ENCODE data around the gene MED25. TPM values are rescaled to one million over a fixed set of nuclear protein-coding genes. Genes with fewer than 3 reads are reported as not detected.

Gene MED25
- total RNA-seq, 2 donors from 2014 or later: 52.6 to 52.8 TPM

GRCh38 chr19:49861541-49862378 lies 43.7 kb downstream of the MED25 start:
- no peak for ATAC-seq
- intact Hi-C loops (cut with DNase I, micrococcal nuclease): no loop called here
- peak in 1 of 2 donors; percentile 13 for DNase-seq

DNA sequence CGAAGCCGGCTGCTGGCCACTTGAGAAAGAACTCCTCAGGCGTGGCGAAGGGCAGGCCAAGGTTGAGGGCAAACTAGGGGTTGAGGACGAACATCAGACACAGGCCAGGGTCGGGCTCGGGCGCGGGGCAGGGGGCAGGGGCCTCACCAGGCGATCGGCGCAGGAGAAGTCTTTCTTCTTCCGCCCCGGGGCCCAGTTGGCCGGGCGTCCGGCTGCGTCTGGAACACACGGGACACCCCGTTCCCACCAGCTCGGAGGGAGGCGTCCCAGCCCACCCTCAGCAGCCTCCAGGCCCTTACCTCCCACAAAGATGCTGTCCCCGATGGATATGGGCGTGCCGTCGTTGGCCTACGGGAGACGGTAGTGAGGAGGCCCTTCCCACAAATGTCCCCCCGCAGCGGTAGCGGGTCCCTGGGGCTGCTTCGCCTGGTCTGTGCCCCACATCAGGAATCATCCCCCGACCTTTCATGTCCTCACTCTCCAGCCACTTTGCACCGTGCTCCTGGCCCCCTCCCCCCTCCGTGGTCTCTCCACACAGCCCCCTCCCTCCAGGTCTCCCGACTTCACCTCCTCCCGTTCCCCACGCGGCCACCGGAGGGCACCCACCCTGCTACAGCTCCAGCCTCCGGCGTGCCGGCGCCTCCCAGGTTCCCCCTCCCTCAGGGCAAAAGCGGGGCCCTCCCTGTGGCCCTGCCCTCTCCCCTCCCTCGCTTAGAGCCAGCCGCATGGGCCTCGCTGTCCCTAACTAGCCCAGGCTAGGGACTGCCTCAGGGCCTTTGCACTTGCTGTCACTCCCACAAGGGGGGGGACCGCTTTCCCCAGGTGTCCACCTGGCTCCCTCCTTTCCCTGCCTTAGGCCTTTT lies 44.5 kb downstream of the MED25 start:
- peak; percentile 26 to 27 for DNase-seq
- no peak for ATAC-seq
- intact Hi-C loops (cut with DNase I, micrococcal nuclease): no loop called here

GRCh38 chr19:49863254-49863934 lies 45.3 kb downstream of the MED25 start:
- intact Hi-C loops (cut with DNase I, micrococcal nuclease): no loop called here
- DNase-seq (peak in 1 of 2 donors; percentile 13), ATAC-seq (no peak)

DNA sequence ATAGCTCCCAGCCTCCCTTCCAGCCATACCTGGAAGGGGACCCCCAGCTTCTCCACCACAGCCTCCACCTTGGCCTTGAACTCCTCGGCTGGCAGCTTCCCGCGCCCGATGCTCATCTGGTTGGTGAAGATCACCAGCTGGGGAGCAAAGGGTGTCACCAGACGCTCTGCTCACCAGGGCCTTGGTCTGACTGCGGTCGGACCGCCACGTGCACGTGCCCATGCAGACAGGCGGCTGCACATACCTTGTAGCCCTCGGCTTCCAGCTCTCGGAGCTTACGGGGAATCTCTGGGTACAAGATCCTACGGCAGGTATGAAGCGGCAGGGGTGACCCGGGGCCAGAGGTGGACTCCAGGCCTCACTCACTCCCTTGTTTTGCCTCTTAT lies 45.8 kb downstream of the MED25 start:
- intact Hi-C loops (cut with DNase I, micrococcal nuclease): no loop called here
- no peak for ATAC-seq

GRCh38 chr19:49864890-49865289 lies 46.8 kb downstream of the MED25 start:
- intact Hi-C loops (cut with DNase I, micrococcal nuclease): no loop called here
- ATAC-seq: no peak

More for the DNA sequence above, 45.8 kb downstream of the MED25 start:
- peak; percentile 7 to 23 for DNase-seq

GRCh38 chr19:49866933-49867782 lies 49.1 kb downstream of the MED25 start, which contains the start of gene PNKP:
Gene PNKP, minus strand, starts transcription at chr19:49867576. Its CDS starts 372 bp downstream, at chr19:49867204.
- intact Hi-C loops (cut with DNase I, micrococcal nuclease): no loop called here

More at GRCh38 chr19:49864890-49865289, 46.8 kb downstream of the MED25 start:
- no peak for DNase-seq

DNA sequence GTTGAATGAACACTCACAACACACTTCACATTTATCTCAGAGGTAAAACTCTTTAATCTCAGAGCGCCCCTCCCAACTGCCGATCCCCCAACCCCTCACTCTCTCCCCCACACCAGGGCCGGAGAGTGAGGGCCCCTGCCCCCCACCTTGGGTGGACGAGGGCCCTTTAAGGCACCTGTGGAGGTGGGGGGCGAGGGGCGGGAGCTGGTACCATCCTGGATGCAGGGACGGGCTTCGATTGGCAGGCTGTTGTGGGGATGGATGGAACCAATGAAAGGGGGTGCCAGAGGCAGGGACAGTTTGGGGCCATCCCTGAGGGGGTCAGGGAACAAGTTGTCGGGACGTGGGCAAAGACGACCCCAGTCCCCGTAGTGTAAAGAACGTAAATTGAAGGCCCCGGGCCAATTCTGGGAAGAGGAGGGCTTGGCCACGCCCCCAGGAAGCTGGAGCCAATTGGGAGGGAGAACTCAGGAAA lies 51.0 kb downstream of the MED25 start:
- intact Hi-C loops (cut with DNase I, micrococcal nuclease): no loop called here
- ATAC-seq (peak; percentile 6), DNase-seq (peak in 1 of 2 donors; percentile 93)

More at GRCh38 chr19:49866933-49867782, 49.1 kb downstream of the MED25 start, which contains the start of gene PNKP:
- peak; percentile 93 for DNase-seq
- ATAC-seq: peak; percentile 64

- peak; percentile 95 to 97 for DNase-seq
- ATAC-seq: peak; percentile 71
- intact Hi-C loops (cut with DNase I, micrococcal nuclease): no loop called here
These were observed 51.6 kb downstream of the MED25 start for GRCh38 chr19:49869484-49870308.

DNA sequence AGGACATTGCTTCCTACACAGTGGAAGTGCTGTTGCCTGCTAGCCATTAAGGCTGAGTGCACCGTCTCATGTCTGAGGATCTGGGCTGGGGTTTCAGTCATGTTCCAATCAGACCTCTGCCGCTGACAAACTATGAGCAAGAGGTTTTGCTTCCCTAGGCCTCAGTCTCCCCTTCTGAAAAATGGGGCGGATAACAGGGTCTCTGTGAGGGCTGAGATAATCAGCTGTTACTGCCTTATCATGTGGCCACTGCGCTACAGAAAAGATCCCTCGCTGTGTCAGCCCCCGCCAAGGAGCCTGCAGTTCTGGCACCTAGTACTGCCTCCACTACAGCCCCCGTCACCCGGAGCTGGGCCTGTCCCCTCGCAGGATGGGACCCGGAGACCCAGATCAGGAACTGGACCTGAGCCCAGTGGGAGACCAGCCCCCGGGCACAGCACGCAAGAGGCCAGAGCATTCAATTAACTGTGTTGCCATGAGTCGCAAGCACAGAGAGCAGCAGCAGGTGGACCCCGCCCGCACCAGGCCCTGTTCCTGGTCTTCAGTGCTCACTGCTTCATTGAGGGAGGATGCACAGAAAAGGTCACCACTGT lies 52.3 kb downstream of the MED25 start:
- intact Hi-C loops (cut with DNase I, micrococcal nuclease): no loop called here

DNA sequence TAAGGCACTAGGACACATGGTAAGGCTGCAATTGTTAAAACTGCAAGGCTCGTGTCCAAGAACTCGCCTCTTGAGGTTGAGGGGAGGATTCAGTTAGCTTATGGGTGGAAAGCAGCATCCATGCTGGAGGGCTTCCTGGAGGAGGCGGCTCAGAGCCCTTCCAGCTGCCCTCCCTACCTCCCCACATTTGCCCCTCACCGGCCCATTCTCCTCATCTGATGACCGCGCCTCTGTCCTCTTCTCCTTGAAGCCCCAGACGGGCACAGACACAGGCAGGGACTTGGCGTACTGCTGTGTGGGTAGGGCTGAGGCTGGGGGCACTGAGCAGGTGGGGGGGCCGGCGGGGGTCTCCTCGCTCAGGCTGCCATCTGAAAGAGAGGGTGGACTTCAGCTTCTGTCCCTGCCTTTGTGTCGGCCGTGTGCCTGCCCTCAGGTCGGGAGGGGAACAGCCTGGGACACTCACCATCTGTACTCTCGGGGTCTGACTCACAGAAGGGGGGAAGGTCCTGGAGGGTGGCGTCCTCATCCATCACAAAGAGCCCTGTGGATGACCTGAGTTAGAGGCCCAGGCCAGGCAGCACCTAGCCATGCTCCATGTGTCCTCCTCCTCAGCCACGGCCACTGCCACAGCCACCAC lies 53.4 kb downstream of the MED25 start:
- ATAC-seq (no peak), DNase-seq (no peak)
- intact Hi-C loops (cut with DNase I, micrococcal nuclease): no loop called here

More for the DNA sequence above, 52.3 kb downstream of the MED25 start:
- DNase-seq (no peak), ATAC-seq (no peak)

- no peak for ATAC-seq
- intact Hi-C loops (cut with DNase I, micrococcal nuclease): no loop called here
- no peak for DNase-seq
These were observed 54.4 kb downstream of the MED25 start for GRCh38 chr19:49872245-49873128.

DNA sequence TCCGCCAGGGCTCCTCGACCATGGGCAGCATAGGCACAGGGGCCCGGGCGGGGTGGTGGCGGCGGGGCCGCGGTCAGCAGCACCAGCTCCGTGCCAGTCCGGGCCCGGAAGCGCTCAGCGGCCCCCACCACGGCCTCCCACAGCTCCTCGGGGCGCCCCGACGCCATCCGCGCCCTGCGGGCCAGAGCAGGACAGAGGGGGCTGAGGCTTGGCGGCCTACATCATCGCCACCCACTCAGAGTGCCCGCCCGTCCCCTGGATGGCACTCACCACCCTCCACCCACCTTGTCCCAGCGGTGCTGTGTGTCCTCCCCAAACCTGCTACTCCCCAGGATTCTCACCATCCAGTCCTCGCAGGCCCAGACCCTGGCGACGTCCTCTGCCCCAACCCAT lies 55.0 kb downstream of the MED25 start:
- ATAC-seq (no peak), DNase-seq (no peak)
- intact Hi-C loops (cut with DNase I, micrococcal nuclease): no loop called here

DNA sequence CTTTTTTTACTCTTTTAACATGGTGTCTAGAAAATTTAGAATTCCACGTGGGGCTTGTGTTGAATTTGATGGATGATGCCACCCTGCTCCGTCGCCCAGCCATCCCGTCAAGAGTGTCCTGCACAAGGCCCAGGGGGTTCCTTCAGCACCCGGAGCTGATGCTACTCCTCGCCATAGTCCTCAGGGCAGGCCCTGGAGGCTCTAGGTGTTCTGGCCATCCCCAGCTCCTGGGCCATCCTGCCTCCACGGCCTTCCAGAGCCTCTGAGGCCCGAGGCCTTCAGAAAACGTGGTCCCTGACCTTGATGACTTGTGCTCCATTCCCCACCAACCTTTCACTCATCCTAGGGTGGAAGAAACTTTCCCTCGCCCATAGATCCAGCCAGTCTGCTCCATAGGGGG lies 55.7 kb downstream of the MED25 start:
- intact Hi-C loops (cut with DNase I, micrococcal nuclease): no loop called here
- ATAC-seq: no peak

DNA sequence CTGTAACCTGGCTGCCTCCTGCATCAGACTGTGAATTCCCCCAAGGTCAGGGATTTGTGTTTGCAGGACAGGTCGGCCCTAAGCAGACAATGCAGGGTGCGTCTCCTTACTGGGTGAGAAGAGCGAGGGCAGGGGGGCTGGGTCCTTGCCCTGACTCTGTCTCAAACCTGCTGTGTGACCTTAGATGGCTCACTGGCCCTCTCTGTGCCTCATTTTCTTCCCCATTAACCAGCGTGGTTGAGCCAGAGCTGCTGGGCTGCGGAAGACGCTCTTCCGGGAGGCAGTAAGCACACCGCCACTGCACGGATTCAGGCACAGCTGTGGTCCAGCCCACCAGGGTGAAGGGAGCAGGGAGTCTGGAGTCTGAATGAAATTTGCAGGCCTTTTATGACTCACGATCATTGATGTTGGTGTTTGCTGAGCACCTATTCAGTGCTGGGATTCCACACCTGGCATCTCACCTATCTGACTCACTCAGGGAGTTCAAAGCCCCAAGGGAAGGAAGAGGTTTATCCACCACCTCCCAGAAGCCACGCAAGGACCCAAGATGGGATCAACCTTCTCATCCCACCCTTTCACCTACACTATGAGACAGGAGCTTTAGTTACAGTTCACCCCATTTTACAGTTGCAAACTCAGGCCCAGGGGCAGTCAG lies 56.5 kb downstream of the MED25 start:
- DNase-seq (no peak), ATAC-seq (no peak)
- intact Hi-C loops (cut with DNase I, micrococcal nuclease): no loop called here

More for the DNA sequence above, 55.7 kb downstream of the MED25 start:
- no peak for DNase-seq

GRCh38 chr19:49875177-49875576 lies 57.1 kb downstream of the MED25 start:
- no peak for DNase-seq
- no peak for ATAC-seq
- intact Hi-C loops (cut with DNase I, micrococcal nuclease): no loop called here
